NCI-H187 treated with DMSO at 0.1 percent for 48 hours (cell line): ENCODE results near the gene SPACA4.
"Not testable (repeated sequence)": the region's sequence is repeated elsewhere in the genome, so short reads cannot be mapped to it uniquely, and the experiment has no call there.

Source experiments
- DNase-seq: peaks from one replicate; lab custom pipeline; 2025; lab: John Stamatoyannopoulos, UW

Gene SPACA4

GRCh38 chr19:48618916-48619691, 12.6 kb downstream of the SPACA4 start, which contains the start of the genes RPL18 and SPHK2:
Gene RPL18, minus strand, starts transcription at chr19:48619178. Its CDS starts 35 bp downstream, at chr19:48619143.
Gene SPHK2, plus strand, starts transcription at chr19:48619506. Its CDS starts 1,009 bp downstream, at chr19:48620515.
- peak; percentile 97 for DNase-seq

- DNase-seq, result no peak
These were observed 13.4 kb downstream of the SPACA4 start for GRCh38 chr19:48619692-48620585.

- no peak for DNase-seq
These were observed 17.1 kb downstream of the SPACA4 start for GRCh38 chr19:48623556-48624066.

GRCh38 chr19:48624067-48624594, 17.6 kb downstream of the SPACA4 start:
- peak; percentile 80 for DNase-seq

GRCh38 chr19:48624791-48625723, 18.5 kb downstream of the SPACA4 start:
- no peak for DNase-seq

GRCh38 chr19:48625891-48626327, 19.4 kb downstream of the SPACA4 start:
- DNase-seq, result no peak

GRCh38 chr19:48627201-48627864, 20.8 kb downstream of the SPACA4 start:
- no peak for DNase-seq

GRCh38 chr19:48627865-48628314, 21.3 kb downstream of the SPACA4 start:
- no peak for DNase-seq

GRCh38 chr19:48628486-48629296, 22.1 kb downstream of the SPACA4 start:
- DNase-seq, result no peak

- DNase-seq, result no peak
These were observed 22.7 kb downstream of the SPACA4 start for GRCh38 chr19:48629297-48629598.

- no peak for DNase-seq
These were observed 23.2 kb downstream of the SPACA4 start for GRCh38 chr19:48629599-48630295.

GRCh38 chr19:48630296-48631063, 23.9 kb downstream of the SPACA4 start:
- no peak for DNase-seq

GRCh38 chr19:48631225-48631624, 24.7 kb downstream of the SPACA4 start:
- no peak for DNase-seq

- not testable (repeated sequence) for DNase-seq
These were observed 25.7 kb downstream of the SPACA4 start for GRCh38 chr19:48632286-48632685.

- DNase-seq, result no peak
These were observed 26.2 kb downstream of the SPACA4 start for GRCh38 chr19:48632692-48633147.

GRCh38 chr19:48633148-48634035, 26.9 kb downstream of the SPACA4 start:
- no peak for DNase-seq

GRCh38 chr19:48634036-48634342, 27.4 kb downstream of the SPACA4 start:
- no peak for DNase-seq
